ENCODE results near the gene CEP170B.

- TF ChIP-seq CTCF (IDR thresholded peaks at IDR 0.05) (no peak), POLR2A (IDR thresholded peaks at IDR 0.05) (no peak)
These were observed 12.2 kb downstream of the CEP170B start for GRCh38 chr14:104877066-104877805.

Measured in prostate gland (tissue), 2 donors.